Gastroesophageal sphincter (tissue), 4 donors: ENCODE data around the gene KIF26A. TPM values are rescaled to one million over a fixed set of nuclear protein-coding genes. Genes with fewer than 3 reads are reported as not detected.

Source experiments
- ATAC-seq: fragments of 150-250 bp; one replicate; pipeline ENCODE4 v1.9.1; 2016; ENCODE audit warnings: mild to moderate bottlenecking, moderate library complexity
- H3K27ac ChIP-seq, 4 donors: fragments of 200-600 bp; sonication (generic) in 3 of 4; 1 replicate in 3 of 4; 2 replicates in 1 of 4; pipeline ENCODE4 v1.5.1; 2016 to 2019
- H3K27me3 ChIP-seq: fragments of 200-600 bp; sonication (generic); one replicate; pipeline ENCODE4 v1.5.1; 2019
- H3K36me3 ChIP-seq, 2 donors: fragments of 200-600 bp; sonication (generic); one replicate each; pipeline ENCODE4 v1.5.1; 2019; ENCODE audit warnings: control low read depth in 1 of 2
- H3K4me1 ChIP-seq, 3 donors: fragments of 200-600 bp; sonication (generic); 1 replicate in 2 of 3; 2 replicates in 1 of 3; pipeline ENCODE4 v1.5.1; 2016 to 2019; ENCODE audit warnings: control low read depth in 2 of 3
- H3K4me3 ChIP-seq, 2 donors: fragments of 200-600 bp; sonication (generic); one replicate each; pipeline ENCODE4 v1.5.1; 2019; ENCODE audit warnings: mild to moderate bottlenecking in 1 of 2, moderate library complexity in 1 of 2
- H3K9me3 ChIP-seq, 3 donors: fragments of 200-600 bp; sonication (generic); one replicate each; pipeline ENCODE4 v1.5.1; 2017 to 2019; ENCODE audit warnings: control low read depth in 2 of 3
- EP300 ChIP-seq: sonication (generic); formaldehyde crosslinking; IDR thresholded peaks from one replicate; pipeline ENCODE4 v1.6.1; 2017; ENCODE audit warnings: antibody characterized with exemption, mild to moderate bottlenecking
- POLR2A ChIP-seq, 2 donors: fragments of 450-650 bp; IDR thresholded peaks; one replicate each; pipeline ENCODE4 v1.6.1; 2017; ENCODE audit warnings: antibody characterized with exemption in 2 of 2, mild to moderate bottlenecking in 2 of 2, moderate library complexity in 1 of 2
- POLR2AphosphoS5 ChIP-seq: sonication (generic); formaldehyde crosslinking; IDR thresholded peaks from one replicate; pipeline ENCODE4 v1.6.1; 2017; ENCODE audit warnings: antibody characterized with exemption
- WGBS, 2 donors: methylation state at CpG; one replicate each; pipeline ENCODE4 v1.1.5; 2018; ENCODE audit warnings: low coverage in 1 of 2; 5-methylcytosine and 5-hydroxymethylcytosine counted together
- total RNA-seq, 4 donors: library from RNA; depleted of rRNA; stranded (reverse); fragments of >200 nt; gene quantifications; one replicate each; pipeline ENCODE4 v1.1.0, GENCODE V29; 2016
- TF ChIP-seq, protein P1 (sequence below), 4 experiments: fragments of 200-600 bp in 2 of 4; fragments of 450-650 bp in 2 of 4; sonication (generic) in 1 of 4; IDR thresholded peaks; one replicate each; pipeline ENCODE4 v1.5.1; 2017 to 2019; ENCODE audit warnings: antibody characterized with exemption in 4 of 4, mild to moderate bottlenecking in 2 of 4, moderate library complexity in 2 of 4

Gene KIF26A
- total RNA-seq, 4 donors from 2014 or later: 2.2 to 6.9 (median 2.9) TPM

DNA sequence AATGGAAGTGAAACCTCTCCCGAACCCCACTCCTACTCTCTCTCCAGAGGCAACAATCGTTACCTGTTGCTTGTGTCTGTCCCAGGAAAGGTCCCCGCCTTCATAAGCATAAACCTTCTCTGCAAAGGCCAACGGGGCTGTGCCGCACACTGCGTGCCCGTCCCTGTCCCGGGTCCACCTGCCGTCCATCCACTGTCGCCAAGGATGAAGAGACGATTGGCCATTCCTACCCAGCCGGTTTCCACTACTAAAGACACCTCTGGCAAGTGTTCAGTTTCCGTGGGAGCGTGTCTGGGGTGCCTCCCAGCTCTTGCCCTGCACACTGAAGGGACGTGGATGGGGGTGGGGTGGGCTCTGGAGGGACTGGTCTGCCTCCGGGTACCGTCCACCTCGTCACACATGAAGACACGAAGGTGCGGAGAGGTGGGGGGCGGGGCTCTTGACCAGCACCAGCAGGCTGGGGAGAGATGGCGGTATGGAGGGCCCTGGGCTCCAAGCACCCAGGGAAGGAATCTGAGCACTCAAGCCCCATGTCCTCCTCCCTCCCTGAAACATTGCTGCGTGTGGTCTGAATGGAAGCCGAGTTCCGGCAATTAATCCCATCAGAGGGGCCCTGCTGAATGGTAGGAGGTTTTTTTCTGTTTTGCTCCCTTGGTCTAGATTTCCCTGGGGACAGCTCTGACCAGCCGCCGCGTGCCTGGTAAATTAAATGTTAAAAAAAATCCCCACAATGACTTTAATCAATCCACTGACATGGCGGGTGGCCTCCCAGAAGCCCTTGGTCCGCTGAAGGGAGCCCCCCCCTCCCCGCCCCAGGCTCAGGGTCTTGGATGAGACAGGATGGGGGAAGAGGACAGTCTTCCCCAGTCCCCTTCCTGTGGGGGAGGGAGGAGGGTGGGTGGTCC is 4.1 kb upstream of the KIF26A start:
- no peaks in the 10 kb centered on the region for H3K36me3 ChIP-seq
- H3K4me3 ChIP-seq: no peak overlapping the region
- WGBS, 2 donors: 57 to 69% methylated on average over 3 to 11 of the region's 31 CpGs
- H3K9me3 ChIP-seq: peaks cover 0 to 20% (median 0%) of the 10 kb centered on the region in 3 donors
- peaks cover 0 to 42% (median 23%) of the 10 kb centered on the region in 3 donors for H3K4me1 ChIP-seq
- TF ChIP-seq POLR2A (IDR thresholded peaks at IDR 0.05) (no peak), POLR2AphosphoS5 (no peak), EP300 (no peak)
- TF ChIP-seq, protein P1, sequence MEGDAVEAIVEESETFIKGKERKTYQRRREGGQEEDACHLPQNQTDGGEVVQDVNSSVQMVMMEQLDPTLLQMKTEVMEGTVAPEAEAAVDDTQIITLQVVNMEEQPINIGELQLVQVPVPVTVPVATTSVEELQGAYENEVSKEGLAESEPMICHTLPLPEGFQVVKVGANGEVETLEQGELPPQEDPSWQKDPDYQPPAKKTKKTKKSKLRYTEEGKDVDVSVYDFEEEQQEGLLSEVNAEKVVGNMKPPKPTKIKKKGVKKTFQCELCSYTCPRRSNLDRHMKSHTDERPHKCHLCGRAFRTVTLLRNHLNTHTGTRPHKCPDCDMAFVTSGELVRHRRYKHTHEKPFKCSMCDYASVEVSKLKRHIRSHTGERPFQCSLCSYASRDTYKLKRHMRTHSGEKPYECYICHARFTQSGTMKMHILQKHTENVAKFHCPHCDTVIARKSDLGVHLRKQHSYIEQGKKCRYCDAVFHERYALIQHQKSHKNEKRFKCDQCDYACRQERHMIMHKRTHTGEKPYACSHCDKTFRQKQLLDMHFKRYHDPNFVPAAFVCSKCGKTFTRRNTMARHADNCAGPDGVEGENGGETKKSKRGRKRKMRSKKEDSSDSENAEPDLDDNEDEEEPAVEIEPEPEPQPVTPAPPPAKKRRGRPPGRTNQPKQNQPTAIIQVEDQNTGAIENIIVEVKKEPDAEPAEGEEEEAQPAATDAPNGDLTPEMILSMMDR (IDR thresholded peaks at IDR 0.05): no peak
- H3K27me3 ChIP-seq: peaks cover 98% of the 10 kb centered on the region
- H3K27ac ChIP-seq: no peak overlapping the region
- no peak for ATAC-seq

GRCh38 chr14:104135121-104135903 is 3.1 kb upstream of the KIF26A start:
- H3K36me3 ChIP-seq: no peaks in the 10 kb centered on the region
- H3K4me3 ChIP-seq: no peak overlapping the region
- peaks cover 99% of the 10 kb centered on the region for H3K27me3 ChIP-seq
- no peak for ATAC-seq
- TF ChIP-seq, protein P1 (IDR thresholded peaks at IDR 0.05): no peak
- no peak for TF ChIP-seq POLR2A (IDR thresholded peaks at IDR 0.05)
- H3K27ac ChIP-seq: no peak overlapping the region
- peaks cover 0 to 46% (median 23%) of the 10 kb centered on the region in 3 donors for H3K4me1 ChIP-seq
- WGBS, 2 donors: 0% methylated on average over 2 of the region's 47 CpGs; no CpG with 5 or more reads in 1 of the 2 donors
- peaks cover 0 to 10% (median 0%) of the 10 kb centered on the region in 3 donors for H3K9me3 ChIP-seq

DNA sequence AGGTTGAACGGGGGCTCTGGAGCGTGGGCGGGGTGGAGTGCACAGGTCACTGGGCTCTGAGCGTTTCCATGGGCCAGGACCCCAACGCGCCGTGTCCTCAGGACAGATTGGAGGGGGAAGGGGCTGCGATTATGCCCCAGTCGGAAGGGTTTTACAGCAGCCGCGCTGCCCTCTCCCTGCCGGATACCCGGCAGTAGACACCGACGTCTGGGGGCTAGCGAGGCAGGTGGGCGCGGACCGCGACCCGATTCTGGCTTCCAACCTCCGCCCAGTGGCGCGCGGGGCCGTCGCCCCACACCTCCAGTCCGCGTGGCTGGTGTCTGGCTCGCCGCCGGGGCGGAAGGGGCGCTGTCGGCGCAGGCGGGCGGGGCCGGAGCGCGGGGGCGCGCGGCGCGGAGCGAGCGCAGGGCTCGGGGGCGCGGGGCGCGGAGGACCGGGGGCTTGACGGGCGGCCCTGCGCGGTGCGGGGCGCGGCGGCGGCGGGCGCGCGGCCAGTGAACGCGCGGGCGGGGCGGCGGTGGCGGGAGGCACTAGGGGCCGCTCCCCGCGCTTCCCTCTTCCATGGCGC is 2.4 kb upstream of the KIF26A start:
- Histone ChIP-seq H3K4me1 (peaks cover 0 to 46% (median 23%) of the 10 kb centered on the region in 3 donors), H3K36me3 (no peaks in the 10 kb centered on the region), H3K27ac (no peak overlapping the region), H3K27me3 (peaks cover 98% of the 10 kb centered on the region), H3K9me3 (peaks cover 0 to 3% (median 0%) of the 10 kb centered on the region in 3 donors), H3K4me3 (peak overlapping the region in 1 of 2 donors; percentile 57)
- no peak for ATAC-seq
- TF ChIP-seq POLR2AphosphoS5 (no peak), POLR2A (IDR thresholded peaks at IDR 0.05) (no peak), EP300 (no peak)
- TF ChIP-seq, protein P1 (IDR thresholded peaks at IDR 0.05): no peak
- WGBS, 2 donors: no CpG with 5 or more reads among the region's 78 CpGs

DNA sequence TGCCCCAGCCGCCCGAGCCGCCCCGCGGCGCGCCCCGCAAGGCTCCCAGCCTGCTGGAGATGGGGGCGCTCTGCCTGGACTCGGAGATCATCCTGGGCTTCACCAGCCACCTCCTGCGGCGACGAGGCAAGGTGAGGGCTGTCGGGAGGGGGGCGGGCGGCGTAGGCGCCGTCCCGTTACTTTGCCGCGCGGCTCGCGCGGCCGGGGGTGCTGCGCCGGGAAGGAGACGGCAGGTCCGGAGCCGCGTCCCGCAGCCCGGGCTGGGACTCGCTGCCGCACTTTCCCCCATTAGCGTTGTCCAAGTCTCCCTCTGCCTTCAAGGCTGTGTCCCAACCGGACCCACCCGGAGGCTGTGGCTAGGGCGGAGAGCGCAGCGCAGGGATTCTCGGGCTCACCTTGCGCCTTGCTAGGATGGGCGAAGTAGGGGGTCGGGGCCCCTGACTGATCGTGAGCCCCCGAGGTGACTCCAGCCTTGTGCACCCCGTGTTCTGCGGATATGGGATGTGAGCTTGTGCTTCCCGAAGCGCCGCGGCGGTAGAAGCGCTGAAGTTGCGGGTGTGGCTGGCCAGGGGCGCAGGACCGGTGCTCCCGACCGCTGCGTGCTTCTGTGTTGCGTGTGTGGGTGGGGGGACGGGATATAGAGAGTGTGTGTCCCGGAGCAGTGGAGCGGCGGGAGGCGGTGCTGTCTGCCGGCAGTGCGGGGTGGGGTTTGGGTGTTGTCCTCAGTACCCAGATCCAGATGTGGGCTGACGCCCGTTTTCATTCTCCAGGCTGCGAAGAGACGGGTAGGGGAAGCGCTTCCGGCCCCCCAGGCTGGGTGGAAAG is 1.7 kb upstream of the KIF26A start:
- no peaks in the 10 kb centered on the region for H3K36me3 ChIP-seq
- no peak for TF ChIP-seq POLR2A (IDR thresholded peaks at IDR 0.05)
- no peak for TF ChIP-seq POLR2AphosphoS5
- TF ChIP-seq, protein P1 (IDR thresholded peaks at IDR 0.05): no peak
- peaks cover 92% of the 10 kb centered on the region for H3K27me3 ChIP-seq
- no CpG with 5 or more reads among the region's 77 CpGs for WGBS, 2 donors
- H3K4me1 ChIP-seq: peaks cover 0 to 46% (median 23%) of the 10 kb centered on the region in 3 donors
- peak overlapping the region in 1 of 2 donors; percentile 57 for H3K4me3 ChIP-seq
- ATAC-seq: no peak
- H3K27ac ChIP-seq: no peak overlapping the region
- H3K9me3 ChIP-seq: no peaks in the 10 kb centered on the region
